ENCODE data around the gene SPATA31D3.
"Not testable (repeated sequence)": the region's sequence is repeated elsewhere in the genome, so short reads cannot be mapped to it uniquely, and the experiment has no call there.

SPATA31D3 gene

DNA sequence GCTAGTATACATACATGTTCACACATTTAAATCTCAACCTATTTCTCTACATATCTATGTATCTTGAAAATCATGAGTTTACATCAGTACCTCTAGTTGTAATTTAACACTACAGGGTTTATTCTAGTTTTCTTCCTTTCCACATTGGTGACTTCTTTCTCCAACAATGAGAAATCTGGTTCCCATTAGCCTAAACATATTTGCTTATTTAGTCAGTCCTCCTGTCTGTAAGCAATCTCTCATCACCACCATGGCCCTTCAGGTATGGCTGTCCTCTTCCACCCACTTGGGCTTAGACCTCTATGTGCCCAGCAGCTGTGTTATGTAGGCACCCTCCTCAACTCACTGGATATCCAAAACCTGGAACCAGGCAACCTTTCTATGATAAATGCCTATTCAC is 37.3 kb downstream of the SPATA31D3 start:
- no peak for DNase-seq

GRCh38 chr9:81981883-81982282 is 38.6 kb downstream of the SPATA31D3 start:
- DNase-seq: no peak

DNA sequence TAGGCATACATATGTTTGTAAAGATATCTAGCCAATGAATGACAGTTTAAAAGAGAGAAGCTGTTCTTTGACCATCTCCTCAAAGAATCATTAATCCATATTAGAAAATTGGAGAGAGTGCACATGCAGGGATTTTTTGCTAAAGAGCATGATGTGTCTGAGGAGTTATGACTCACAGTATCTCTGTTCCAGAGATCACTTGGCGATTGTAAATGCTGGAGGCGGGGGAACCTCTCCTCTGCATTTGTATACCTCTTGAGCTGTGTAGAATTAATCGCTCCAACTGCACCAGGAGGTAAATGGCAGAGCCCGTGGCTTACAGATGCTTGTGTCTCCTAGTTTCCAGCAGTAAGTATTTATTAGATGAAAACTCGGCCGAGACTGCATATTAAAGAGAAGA is 41.6 kb downstream of the SPATA31D3 start:
- no peak for DNase-seq

DNA sequence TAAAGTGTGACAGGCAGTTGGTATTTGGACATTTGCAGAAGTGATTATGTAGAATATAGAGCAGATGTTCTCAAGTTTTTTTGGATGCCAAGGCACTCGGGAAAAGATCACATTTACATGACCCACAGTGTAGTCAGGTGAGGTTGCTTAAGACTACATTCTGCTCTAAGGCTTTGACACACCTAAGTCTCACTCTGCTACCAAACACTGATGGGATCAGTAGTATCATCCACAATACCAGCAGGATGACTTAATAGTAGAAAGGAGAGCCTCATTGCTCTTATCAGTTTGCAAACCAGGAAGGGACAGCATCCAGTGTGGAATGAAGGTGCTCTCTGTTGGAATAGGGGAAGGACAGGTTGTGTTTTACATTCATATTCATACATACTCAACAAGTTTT is 42.8 kb downstream of the SPATA31D3 start:
- no peak for DNase-seq

GRCh38 chr9:81988472-81988871 is 45.2 kb downstream of the SPATA31D3 start, which contains the start of gene SPATA31D1:
Gene SPATA31D1 (plus strand): TSS chr9:81988772. CDS start chr9:81988819, 47 bp downstream.
- not testable (repeated sequence) for DNase-seq

- DNase-seq: no peak
Observed at GRCh38 chr9:81989700-81990099, 46.4 kb downstream of the SPATA31D3 start.

DNA sequence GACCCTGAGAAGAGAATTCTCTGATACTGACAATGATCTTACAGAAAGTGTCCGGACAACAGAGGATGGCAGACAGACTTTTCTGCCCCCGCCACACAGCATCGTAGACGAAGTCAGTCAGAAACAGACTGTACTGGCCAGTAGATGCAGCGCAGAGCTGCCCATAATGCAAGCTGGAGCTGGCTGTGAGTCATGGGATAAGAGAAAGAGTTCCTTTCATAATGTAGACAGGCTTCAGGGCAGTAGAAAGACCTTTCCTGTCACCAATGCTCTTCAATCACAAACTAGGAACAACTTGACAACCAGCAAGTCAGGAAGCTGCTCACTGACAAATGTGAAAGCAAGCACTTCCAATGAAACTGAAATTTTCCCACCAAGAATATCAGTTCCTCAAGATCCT is 50.4 kb downstream of the SPATA31D3 start:
- DNase-seq: no peak
